Naive thymus-derived CD4-positive, alpha-beta T cell (primary cell): ENCODE measurements around the gene ARHGAP8. TPM values are rescaled to one million over a fixed set of nuclear protein-coding genes. Genes with fewer than 3 reads are reported as not detected.
"Not testable (repeated sequence)": the region's sequence is repeated elsewhere in the genome, so short reads cannot be mapped to it uniquely, and the experiment has no call there.

Source experiments
- ATAC-seq: fragments of 150-1000 bp; cut with Tn5 transposase; 2 replicates; pipeline ENCODE4 v1.10.0; 2021; ENCODE audit warnings: mild to moderate bottlenecking, moderate library complexity
- CTCF ChIA-PET: fragments of 350-600 bp; sonication (Branson Sonifier 250); formaldehyde crosslinking; loops from one replicate; lab custom pipeline; 2021; ENCODE audit warnings: antibody characterized with exemption; lab: Charles Lee
- POLR2A ChIA-PET: fragments of 350-600 bp; sonication (Branson Sonifier 250); formaldehyde crosslinking; loops from one replicate; lab custom pipeline; 2021; ENCODE audit warnings: antibody characterized with exemption, inconsistent platforms; lab: Charles Lee
- DNase-seq, 9 donors: peaks; one replicate each; pipeline versions ENCODE4 v3.0.0 to v3.0.0-alpha.2; 2020 to 2022; ENCODE audit warnings: mixed read lengths in 1 of 9
- H3K27ac ChIP-seq: one replicate; pipeline ENCODE4 v1.7.0; 2013; ENCODE audit warnings: mild to moderate bottlenecking, low read depth, low read length, moderate library complexity
- H3K27me3 ChIP-seq, 2 donors: one replicate each; pipeline ENCODE4 v1.7.0; 2013; ENCODE audit warnings: low read length in 2 of 2, mild to moderate bottlenecking in 2 of 2, moderate library complexity in 2 of 2; ENCODE audit not compliant: control insufficient read depth in 2 of 2, insufficient read depth in 2 of 2
- H3K36me3 ChIP-seq, 3 experiments: 1 replicate in 2 of 3; 2 replicates in 1 of 3; pipeline ENCODE4 v1.7.0; 2013; ENCODE audit warnings: low read length in 3 of 3, mild to moderate bottlenecking in 3 of 3, moderate library complexity in 1 of 3; ENCODE audit not compliant: insufficient read depth in 3 of 3, control insufficient read depth in 2 of 3
- H3K4me1 ChIP-seq, 2 donors: one replicate each; pipeline ENCODE4 v1.7.0; 2013; ENCODE audit warnings: low read length in 2 of 2, mild to moderate bottlenecking in 2 of 2, moderate library complexity in 1 of 2; ENCODE audit not compliant: control insufficient read depth in 2 of 2, insufficient read depth in 2 of 2
- H3K4me3 ChIP-seq: 2 replicates; pipeline ENCODE4 v1.7.0; 2013; ENCODE audit warnings: mild to moderate bottlenecking, low read length
- H3K9me3 ChIP-seq, 3 experiments: 1 replicate in 2 of 3; 2 replicates in 1 of 3; pipeline ENCODE4 v1.7.0; 2013; ENCODE audit warnings: low read length in 3 of 3; ENCODE audit not compliant: control insufficient read depth in 2 of 3
- H3K27ac Mint-ChIP-seq, 9 donors: one replicate each; pipeline ENCODE4 v1.8.0; 2020 to 2022; ENCODE audit warnings: mixed read lengths in 9 of 9, mild to moderate bottlenecking in 8 of 9, moderate library complexity in 5 of 9, inconsistent platforms in 2 of 9
- H3K27me3 Mint-ChIP-seq, 5 donors: one replicate each; pipeline ENCODE4 v1.8.0; 2021 to 2022; ENCODE audit warnings: mixed read lengths in 5 of 5, mild to moderate bottlenecking in 1 of 5
- H3K36me3 Mint-ChIP-seq, 5 donors: one replicate each; pipeline ENCODE4 v1.8.0; 2020 to 2022; ENCODE audit warnings: mixed read lengths in 5 of 5, mild to moderate bottlenecking in 3 of 5, inconsistent platforms in 1 of 5
- H3K4me1 Mint-ChIP-seq, 7 donors: one replicate each; pipeline ENCODE4 v1.8.0; 2020 to 2022; ENCODE audit warnings: mixed read lengths in 7 of 7, mild to moderate bottlenecking in 3 of 7, inconsistent platforms in 1 of 7
- H3K4me3 Mint-ChIP-seq, 10 donors: one replicate each; pipeline ENCODE4 v1.8.0; 2020 to 2022; ENCODE audit warnings: mild to moderate bottlenecking in 10 of 10, mixed read lengths in 10 of 10, moderate library complexity in 6 of 10, inconsistent platforms in 2 of 10
- H3K9me3 Mint-ChIP-seq, 11 donors: one replicate each; pipeline ENCODE4 v1.8.0; 2020 to 2022; ENCODE audit warnings: mixed read lengths in 11 of 11, mild to moderate bottlenecking in 4 of 11, inconsistent platforms in 1 of 11, moderate library complexity in 1 of 11
- intact Hi-C, 2 donors: fragments of 100-400 bp; cut with micrococcal nuclease; formaldehyde crosslinking; loops; one replicate each; pipeline ENCODE4 v1.15.1; 2023
- polyA plus RNA-seq, 2 donors: library from polyadenylated mRNA; unstranded; fragments of 300-500 nt; fragmentation: Illumina TruSeq; gene quantifications; one replicate each; pipeline ENCODE4 v1.2.3, GENCODE V29; 2021
- total RNA-seq, 6 experiments: library from RNA in 5 of 6; stranded (reverse) in 5 of 6; gene quantifications; 1 replicate in 5 of 6; 2 replicates in 1 of 6; pipeline ENCODE4 v1.2.3 and lab custom pipeline; 2021 to 2026

Gene ARHGAP8
- total and polyA plus RNA-seq, 7 experiments from 2014 or later = 0.82 to 2.3 (median 1.5) TPM; not detected in 4

DNA sequence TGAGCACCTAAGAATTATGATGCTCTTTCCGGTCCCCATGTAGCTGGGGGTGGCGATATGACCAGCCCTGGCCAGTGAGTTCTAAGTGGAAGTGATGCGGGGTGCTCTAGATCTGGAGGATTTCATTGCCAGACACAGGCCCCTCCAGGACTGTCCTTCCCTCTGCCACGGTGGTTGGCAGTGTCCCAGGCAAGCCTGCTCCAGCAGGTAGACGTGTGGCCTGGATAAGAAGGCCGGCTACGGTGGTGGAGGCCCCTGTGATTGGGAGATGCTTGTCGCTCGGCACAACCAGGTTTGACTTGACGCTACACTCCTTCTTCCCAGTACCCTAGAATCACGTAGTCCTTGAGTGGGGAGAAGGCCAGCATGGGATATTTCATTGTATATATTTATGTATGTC, 9.1 kb upstream of the ARHGAP8 start:
- Histone ChIP-seq H3K9me3 (no peaks in the 10 kb centered on the region), H3K4me1 (no peaks in the 10 kb centered on the region), H3K36me3 (no peaks in the 10 kb centered on the region), H3K27me3 (no peaks in the 10 kb centered on the region), H3K4me3 (no peak overlapping the region), H3K27ac (no peak overlapping the region)
- H3K36me3 Mint-ChIP-seq = no peaks in the 10 kb centered on the region
- no peak for ATAC-seq
- peaks cover 0 to 6% (median 4%) of the 10 kb centered on the region in 5 donors for H3K27me3 Mint-ChIP-seq
- intact Hi-C loops = no loop called here
- ChIA-PET CTCF (interaction anchor here (0.8 kb wide), 1 partner anchor 8 kb away, joined by 3 read pairs; no protein-coding TSS in a partner anchor), POLR2A (no interaction called here)
- H3K27ac Mint-ChIP-seq = no peak overlapping the region
- no peak overlapping the region for H3K4me3 Mint-ChIP-seq
- H3K9me3 Mint-ChIP-seq = no peaks in the 10 kb centered on the region
- DNase-seq = no peak
- H3K4me1 Mint-ChIP-seq = no peaks in the 10 kb centered on the region

GRCh38 chr22:44743804-44744211, 8.6 kb upstream of the ARHGAP8 start:
- ChIA-PET CTCF (interaction anchor here (0.8 kb wide), 1 partner anchor 9 kb away, joined by 3 read pairs; no protein-coding TSS in a partner anchor), POLR2A (no interaction called here)
- Histone ChIP-seq H3K27ac (no peak overlapping the region), H3K4me3 (no peak overlapping the region), H3K27me3 (no peaks in the 10 kb centered on the region), H3K4me1 (no peaks in the 10 kb centered on the region), H3K36me3 (no peaks in the 10 kb centered on the region), H3K9me3 (no peaks in the 10 kb centered on the region)
- intact Hi-C loops = no loop called here
- Mint-ChIP-seq H3K36me3 (no peaks in the 10 kb centered on the region), H3K9me3 (no peaks in the 10 kb centered on the region), H3K27me3 (peaks cover 0 to 10% (median 8%) of the 10 kb centered on the region in 5 donors), H3K4me1 (no peaks in the 10 kb centered on the region), H3K4me3 (no peak overlapping the region), H3K27ac (no peak overlapping the region)
- DNase-seq (no peak), ATAC-seq (no peak)

DNA sequence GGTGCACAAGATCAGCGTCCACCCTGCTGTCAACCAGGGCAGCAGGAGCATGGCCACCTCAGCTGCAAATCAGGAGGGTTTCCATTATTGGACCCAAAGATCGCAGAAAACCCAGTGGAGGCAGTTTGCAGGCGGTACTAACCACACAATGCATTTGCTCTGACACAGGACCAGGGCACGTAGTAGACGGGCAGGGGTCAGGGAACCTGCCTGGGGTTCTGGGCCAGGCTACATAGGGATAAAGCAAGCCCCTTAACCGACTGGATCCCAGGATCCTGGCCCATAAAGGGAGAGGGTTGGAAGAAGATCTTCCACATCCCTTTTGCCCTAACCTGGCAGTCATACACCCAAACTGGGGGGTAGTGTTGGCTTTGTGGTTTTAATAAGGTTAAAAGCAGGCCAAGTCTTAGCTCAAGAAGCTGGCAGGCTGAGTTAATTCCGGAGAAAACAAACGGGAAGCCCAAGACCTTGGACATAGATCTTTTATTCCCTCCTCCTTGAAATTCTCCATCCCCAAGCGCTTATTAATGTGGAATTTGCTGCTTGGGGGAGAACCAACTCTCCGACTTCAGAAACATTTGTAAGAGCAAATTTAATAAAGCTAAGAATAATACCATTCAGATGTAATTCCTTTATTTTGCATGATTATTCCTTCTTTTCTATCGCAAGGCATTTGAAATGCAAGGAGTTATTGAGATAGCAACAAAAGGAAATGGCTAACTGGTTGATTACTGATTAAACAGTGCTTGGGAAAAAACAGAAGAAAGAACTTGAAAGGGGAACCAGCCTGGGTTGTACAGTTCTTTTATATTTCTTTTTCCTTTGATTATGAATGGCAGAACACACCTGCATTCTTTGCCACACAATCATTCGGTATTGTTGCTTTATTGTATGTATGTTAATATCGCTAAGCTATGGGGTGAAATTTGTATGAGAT, 6.3 kb upstream of the ARHGAP8 start:
- POLR2A ChIA-PET = no interaction called here
- Mint-ChIP-seq H3K27ac (no peak overlapping the region), H3K9me3 (peaks cover 0 to 7% (median 0%) of the 10 kb centered on the region in 11 donors), H3K27me3 (peaks cover 10 to 23% (median 20%) of the 10 kb centered on the region in 5 donors), H3K36me3 (no peaks in the 10 kb centered on the region), H3K4me1 (no peaks in the 10 kb centered on the region), H3K4me3 (no peak overlapping the region)
- Histone ChIP-seq H3K27me3 (no peaks in the 10 kb centered on the region), H3K9me3 (no peaks in the 10 kb centered on the region), H3K27ac (no peak overlapping the region), H3K4me3 (no peak overlapping the region), H3K36me3 (no peaks in the 10 kb centered on the region), H3K4me1 (no peaks in the 10 kb centered on the region)
- ATAC-seq (no peak), DNase-seq (no peak)
- CTCF ChIA-PET = no interaction called here
- intact Hi-C loops = no loop called here

- DNase-seq, H3K4me3 ChIP-seq, ATAC-seq, H3K27ac Mint-ChIP-seq, intact Hi-C loops, H3K27ac ChIP-seq, POLR2A ChIA-PET, H3K36me3 Mint-ChIP-seq, H3K27me3 ChIP-seq, H3K9me3 ChIP-seq, H3K4me1 Mint-ChIP-seq, CTCF ChIA-PET, H3K4me3 Mint-ChIP-seq, H3K9me3 Mint-ChIP-seq, H3K4me1 ChIP-seq, H3K36me3 ChIP-seq: not testable (repeated sequence)
- peaks cover 10 to 34% (median 22%) of the 10 kb centered on the region in 5 donors for H3K27me3 Mint-ChIP-seq
These were observed 4.6 kb upstream of the ARHGAP8 start for GRCh38 chr22:44747784-44748127.

- no peak for ATAC-seq
- Mint-ChIP-seq H3K36me3 (no peaks in the 10 kb centered on the region), H3K27ac (no peak overlapping the region), H3K9me3 (peaks cover 0 to 7% (median 0%) of the 10 kb centered on the region in 11 donors), H3K4me1 (peaks cover 0 to 6% (median 0%) of the 10 kb centered on the region in 7 donors), H3K4me3 (no peak overlapping the region), H3K27me3 (peaks cover 18 to 42% (median 30%) of the 10 kb centered on the region in 5 donors)
- Histone ChIP-seq H3K9me3 (no peaks in the 10 kb centered on the region), H3K36me3 (no peaks in the 10 kb centered on the region), H3K4me1 (peaks cover 0 to 4% of the 10 kb centered on the region in 2 donors), H3K27me3 (peaks cover 0 to 7% of the 10 kb centered on the region in 2 donors), H3K4me3 (no peak overlapping the region), H3K27ac (no peak overlapping the region)
- ChIA-PET POLR2A (no interaction called here), CTCF (no interaction called here)
- DNase-seq = no peak
- intact Hi-C loops = no loop called here
These were observed 3.9 kb upstream of the ARHGAP8 start for GRCh38 chr22:44748524-44748923.

GRCh38 chr22:44750481-44750880, 1.9 kb upstream of the ARHGAP8 start:
- Mint-ChIP-seq H3K27me3 (peaks cover 30 to 61% (median 47%) of the 10 kb centered on the region in 5 donors), H3K27ac (no peak overlapping the region), H3K9me3 (peaks cover 0 to 11% (median 0%) of the 10 kb centered on the region in 11 donors), H3K36me3 (no peaks in the 10 kb centered on the region), H3K4me1 (peaks cover 0 to 6% (median 0%) of the 10 kb centered on the region in 7 donors), H3K4me3 (no peak overlapping the region)
- intact Hi-C loops = no loop called here
- ATAC-seq (no peak), DNase-seq (no peak)
- H3K4me1 ChIP-seq = peaks cover 0 to 4% of the 10 kb centered on the region in 2 donors
- ChIA-PET POLR2A (no interaction called here), CTCF (no interaction called here)
- H3K9me3 ChIP-seq = no peaks in the 10 kb centered on the region
- peaks cover 4 to 13% of the 10 kb centered on the region in 2 donors for H3K27me3 ChIP-seq
- H3K4me3 ChIP-seq = no peak overlapping the region
- H3K27ac ChIP-seq = no peak overlapping the region
- no peaks in the 10 kb centered on the region for H3K36me3 ChIP-seq
